SK-N-SH (cell line): ENCODE results near the gene UBFD1. TPM values are rescaled to one million over a fixed set of nuclear protein-coding genes. Genes with fewer than 3 reads are reported as not detected.

Source experiments
- CTCF ChIA-PET: fragments of 300-600, 350-600 bp; formaldehyde crosslinking; extraction: SDS; loops from one replicate; lab custom pipeline; 2021; lab: Yijun Ruan, JAX
- POLR2A ChIA-PET: fragments of 350-600 bp; sonication (Branson Sonifier 250); formaldehyde crosslinking; extraction: SDS; loops from one replicate; lab custom pipeline; 2020; ENCODE audit warnings: antibody characterized with exemption, inconsistent platforms; lab: Yijun Ruan, JAX
- DNase-seq: peaks from one replicate; pipeline ENCODE4 v3.0.0; 2012
- H2AFZ ChIP-seq: fragments of 200-600 bp; sonication (generic); 2 replicates; pipeline ENCODE4 v1.8.1; 2016; ENCODE audit warnings: antibody characterized with exemption, mild to moderate bottlenecking, low read depth
- H3F3A ChIP-seq: fragments of 200-600 bp; sonication (generic); replicated peaks from 2 replicates; pipeline ENCODE3; 2016; ENCODE audit warnings: antibody characterized with exemption, mild to moderate bottlenecking; ENCODE audit not compliant: insufficient read depth
- H3K27ac ChIP-seq, 2 experiments: fragments of 200-500 bp in 1 of 2; fragments of 200-600 bp in 1 of 2; sonication (Bioruptor generic) in 1 of 2; sonication (generic), shearing (Covaris generic) in 1 of 2; 2 replicates each; pipeline versions ENCODE4 v1.5.1 to v1.6.1; 2014 to 2016; ENCODE audit warnings: low read depth in 2 of 2, inconsistent platforms in 1 of 2, low read length in 1 of 2, mild to moderate bottlenecking in 1 of 2, mixed read lengths in 1 of 2
- H3K27me3 ChIP-seq: fragments of 200-600 bp; sonication (generic), shearing (Covaris generic); 2 replicates; pipeline ENCODE4 v1.6.1; 2016; ENCODE audit warnings: mixed run types; ENCODE audit not compliant: insufficient read depth
- H3K36me3 ChIP-seq, 2 experiments: fragments of 200-500 bp in 1 of 2; fragments of 200-600 bp in 1 of 2; sonication (Bioruptor generic) in 1 of 2; sonication (generic) in 1 of 2; replicated peaks in 1 of 2; 2 replicates each; pipeline versions ENCODE3 to v1.5.1; 2014 to 2016; ENCODE audit warnings: low read length in 1 of 2, mild to moderate bottlenecking in 1 of 2; ENCODE audit not compliant: insufficient read depth in 2 of 2, control insufficient read depth in 1 of 2
- H3K4me1 ChIP-seq, 2 experiments: fragments of 200-500 bp in 1 of 2; fragments of 200-600 bp in 1 of 2; sonication (Bioruptor generic) in 1 of 2; sonication (generic), shearing (Covaris generic) in 1 of 2; 2 replicates each; pipeline versions ENCODE4 v1.5.1 to v1.6.1; 2014 to 2016; ENCODE audit warnings: low read depth in 1 of 2, low read length in 1 of 2, mixed run types in 1 of 2; ENCODE audit not compliant: insufficient read depth in 2 of 2, control insufficient read depth in 1 of 2
- H3K4me2 ChIP-seq: fragments of 200-600 bp; sonication (generic), shearing (Covaris generic); 2 replicates; pipeline ENCODE4 v1.6.1; 2017; ENCODE audit warnings: mixed run types
- H3K4me3 ChIP-seq, 2 experiments: fragments of 200-500 bp in 1 of 2; fragments of 200-600 bp in 1 of 2; sonication (Bioruptor generic) in 1 of 2; sonication (generic), shearing (Covaris generic) in 1 of 2; 2 replicates each; pipeline versions ENCODE4 v1.5.1 to v1.8.1; 2014 to 2016; ENCODE audit warnings: low read depth in 2 of 2, inconsistent platforms in 1 of 2, low read length in 1 of 2, mild to moderate bottlenecking in 1 of 2, mixed read lengths in 1 of 2, moderate library complexity in 1 of 2
- H3K79me2 ChIP-seq: fragments of 200-600 bp; sonication (generic); 2 replicates; pipeline ENCODE4 v1.8.1; 2017; ENCODE audit warnings: mild to moderate bottlenecking; ENCODE audit not compliant: insufficient read depth
- H3K9ac ChIP-seq: fragments of 200-600 bp; sonication (generic); 2 replicates; pipeline ENCODE4 v1.6.1; 2017; ENCODE audit warnings: mixed run types
- H3K9me2 ChIP-seq: fragments of 200-600 bp; sonication (generic); 2 replicates; pipeline ENCODE4 v1.6.1; 2017; ENCODE audit warnings: mixed run types
- H3K9me3 ChIP-seq: fragments of 200-600 bp; sonication (generic); 2 replicates; pipeline ENCODE4 v1.6.1; 2017; ENCODE audit warnings: mixed run types, mild to moderate bottlenecking, moderate library complexity
- H4K20me1 ChIP-seq: fragments of 200-600 bp; sonication (generic); 2 replicates; pipeline ENCODE4 v1.6.1; 2017; ENCODE audit warnings: mild to moderate bottlenecking, mixed run types; ENCODE audit not compliant: insufficient read depth
- CHD2 ChIP-seq: fragments of 150-350 bp; IDR thresholded peaks from 2 replicates; pipeline ENCODE4 v1.6.1; 2018; ENCODE audit warnings: low read length; ENCODE audit not compliant: partially characterized antibody
- CTCF ChIP-seq: fragments of 200-600 bp; sonication (generic); IDR thresholded peaks from 2 replicates; pipeline ENCODE4 v1.6.1; 2017; ENCODE audit warnings: antibody characterized with exemption, mild to moderate bottlenecking, moderate library complexity
- EZH2phosphoT487 ChIP-seq: fragments of 200-600 bp; sonication (generic); IDR thresholded peaks from 2 replicates; pipeline ENCODE4 v1.6.1; 2017; ENCODE audit warnings: low read depth, mixed run types, mild to moderate bottlenecking, antibody characterized with exemption, moderate library complexity, borderline replicate concordance
- FOXM1 ChIP-seq: IDR thresholded peaks from 2 replicates; pipeline ENCODE4 v1.4.0; 2012; ENCODE audit warnings: low read depth, mild to moderate bottlenecking
- MXI1 ChIP-seq: IDR thresholded peaks from 2 replicates; pipeline ENCODE4 v1.6.1; 2012; ENCODE audit warnings: mild to moderate bottlenecking, low read depth, low read length, improper control_type of control experiment
- NFIC ChIP-seq: IDR thresholded peaks from 2 replicates; pipeline ENCODE4 v1.4.0; 2012; ENCODE audit warnings: borderline replicate concordance
- NRF1 ChIP-seq: IDR thresholded peaks from 2 replicates; pipeline ENCODE4 v1.6.1; 2012; ENCODE audit warnings: low read depth, mild to moderate bottlenecking, low read length
- PBX3 ChIP-seq: IDR thresholded peaks from 2 replicates; pipeline ENCODE4; 2012
- POLR2AphosphoS5 ChIP-seq: IDR thresholded peaks from 2 replicates; pipeline ENCODE4 v1.6.1; 2012; ENCODE audit warnings: low read depth, low read length
- RAD21 ChIP-seq: IDR thresholded peaks from 2 replicates; pipeline ENCODE4 v1.6.1; 2012; ENCODE audit warnings: mild to moderate bottlenecking, low read length
- RCOR1 ChIP-seq: fragments of 150-350 bp; IDR thresholded peaks from 2 replicates; pipeline ENCODE4 v1.6.1; 2017; ENCODE audit warnings: antibody characterized with exemption, low read length
- RFX5 ChIP-seq: IDR thresholded peaks from 2 replicates; pipeline ENCODE4 v1.6.1; 2012; ENCODE audit warnings: mild to moderate bottlenecking, improper control_type of control experiment, low read length
- SIN3A ChIP-seq: IDR thresholded peaks from 2 replicates; pipeline ENCODE4 v1.6.1; 2012; ENCODE audit warnings: low read depth, mild to moderate bottlenecking, low read length, moderate library complexity, borderline replicate concordance
- SMC3 ChIP-seq: IDR thresholded peaks from 2 replicates; pipeline ENCODE4 v1.6.1; 2012; ENCODE audit warnings: low read depth, low read length, improper control_type of control experiment
- TAF1 ChIP-seq: IDR thresholded peaks from 2 replicates; pipeline ENCODE4 v1.6.1; 2012; ENCODE audit warnings: low read depth, mild to moderate bottlenecking, low read length, moderate library complexity, borderline replicate concordance
- TCF12 ChIP-seq: IDR thresholded peaks from 2 replicates; pipeline ENCODE4 v1.4.0; 2012
- TEAD4 ChIP-seq: IDR thresholded peaks from 2 replicates; pipeline ENCODE4 v1.4.0; 2012; ENCODE audit warnings: mild to moderate bottlenecking, borderline replicate concordance; ENCODE audit not compliant: insufficient read depth
- USF1 ChIP-seq: IDR thresholded peaks from 2 replicates; pipeline ENCODE4 v1.4.0; 2012; ENCODE audit warnings: low read depth, borderline replicate concordance
- USF2 ChIP-seq: fragments of 150-350 bp; IDR thresholded peaks from 2 replicates; pipeline ENCODE4 v1.6.1; 2017; ENCODE audit warnings: antibody characterized with exemption, low read length, low read depth, borderline replicate concordance
- YY1 ChIP-seq: IDR thresholded peaks from 2 replicates; pipeline ENCODE4 v1.4.0; 2012; ENCODE audit warnings: low read depth, mild to moderate bottlenecking
- WGBS: methylation state at CpG from one replicate; pipeline ENCODE4 v1.1.6; 2017; ENCODE audit warnings: low lambda C conversion rate; 5-methylcytosine and 5-hydroxymethylcytosine counted together
- polyA plus RNA-seq, 3 experiments: library from polyadenylated mRNA; depleted of rRNA; stranded (reverse); fragments of >200 nt; gene quantifications; 2 replicates each; pipeline ENCODE4 v1.2.3, GENCODE V29; 2012

UBFD1 gene
- polyA plus RNA-seq, 1 of the 3 experiments (the other 2 are of a cell fraction), result 66.1 TPM

GRCh38 chr16:23577493-23577892 is 20.0 kb downstream of the UBFD1 start:
- Histone ChIP-seq H3K9me2 (no peaks in the 10 kb centered on the region), H3K27me3 (no peaks in the 10 kb centered on the region), H3K27ac (no peak overlapping the region), H2AFZ (no peak overlapping the region), H3K36me3 (peaks cover 28 to 38% of the 10 kb centered on the region in 2 experiments), H3K4me3 (no peak overlapping the region), H4K20me1 (no peaks in the 10 kb centered on the region), H3K9ac (no peak overlapping the region), H3K4me2 (no peak overlapping the region), H3K4me1 (no peaks in the 10 kb centered on the region), H3K9me3 (no peaks in the 10 kb centered on the region), H3K79me2 (no peaks in the 10 kb centered on the region), H3F3A (peaks cover 26% of the 10 kb centered on the region)
- DNase-seq, result no peak
- 83% methylated on average over 2 of the region's 2 CpGs for WGBS
- ChIA-PET POLR2A (no interaction called here), CTCF (interaction anchor here (3.5 kb wide), 1 partner anchor 19 kb away, joined by 10 read pairs; the partner anchor contains the start of gene NDUFAB1)
- no peak for TF ChIP-seq RFX5
- no peak for TF ChIP-seq SIN3A
- no peak for TF ChIP-seq MXI1
- no peak for TF ChIP-seq EZH2phosphoT487
- no peak for TF ChIP-seq SMC3
- TF ChIP-seq NRF1, result no peak
- TF ChIP-seq PBX3, result no peak
- TF ChIP-seq POLR2AphosphoS5, result no peak
- TF ChIP-seq USF1, result no peak
- no peak for TF ChIP-seq YY1
- TF ChIP-seq NFIC, result no peak
- no peak for TF ChIP-seq TEAD4
- no peak for TF ChIP-seq TAF1
- no peak for TF ChIP-seq TCF12
- TF ChIP-seq RAD21, result no peak
- no peak for TF ChIP-seq FOXM1
- no peak for TF ChIP-seq CHD2
- no peak for TF ChIP-seq USF2
- TF ChIP-seq RCOR1, result no peak
- no peak for TF ChIP-seq CTCF
